GM23338 (cell line): ENCODE data around the gene CRYL1. TPM values are rescaled to one million over a fixed set of nuclear protein-coding genes. Genes with fewer than 3 reads are reported as not detected.

Source experiments
- ATAC-seq: fragments of 200-7000 bp; cut with Tn5 transposase; 3 replicates; pipeline ENCODE4 v1.9.1; 2020
- DNase-seq: peaks from one replicate; pipeline ENCODE4 v3.0.0-alpha.2; 2015; ENCODE audit warnings: low spot score
- H2AFZ ChIP-seq: fragments of 200-600 bp; sonication (generic); 2 replicates; pipeline ENCODE4 v1.8.0; 2016; ENCODE audit warnings: antibody characterized with exemption, mild to moderate bottlenecking, moderate library complexity
- H3F3A ChIP-seq: fragments of 200-600 bp; sonication (generic); replicated peaks from 2 replicates; pipeline ENCODE4 v1.8.0; 2017; ENCODE audit warnings: antibody characterized with exemption, mixed run types, low read depth
- H3K27ac ChIP-seq: fragments of 200-600 bp; sonication (generic); 2 replicates; pipeline ENCODE4 v1.6.1; 2016; ENCODE audit warnings: low read depth
- H3K27me3 ChIP-seq: fragments of 200-600 bp; sonication (generic); 2 replicates; pipeline ENCODE4 v1.8.0; 2016; ENCODE audit warnings: mild to moderate bottlenecking, mixed run types, moderate library complexity; ENCODE audit not compliant: insufficient read depth
- H3K36me3 ChIP-seq: fragments of 200-600 bp; sonication (generic); 2 replicates; pipeline ENCODE4 v1.8.0; 2016; ENCODE audit warnings: mild to moderate bottlenecking; ENCODE audit not compliant: insufficient read depth
- H3K4me1 ChIP-seq: fragments of 200-600 bp; sonication (generic); 2 replicates; pipeline ENCODE4 v1.8.0; 2016; ENCODE audit warnings: mild to moderate bottlenecking, moderate library complexity; ENCODE audit not compliant: insufficient read depth
- H3K4me2 ChIP-seq: fragments of 200-600 bp; sonication (generic); 2 replicates; pipeline ENCODE4 v1.7.1; 2017; ENCODE audit warnings: mixed run types
- H3K4me3 ChIP-seq: fragments of 200-600 bp; sonication (generic); 2 replicates; pipeline ENCODE4 v1.6.1; 2016; ENCODE audit warnings: mixed run types
- H3K79me2 ChIP-seq: fragments of 200-600 bp; sonication (generic); replicated peaks from 2 replicates; pipeline ENCODE4 v1.8.0; 2017; ENCODE audit warnings: mild to moderate bottlenecking; ENCODE audit not compliant: insufficient read depth
- H3K9me2 ChIP-seq: fragments of 200-600 bp; sonication (generic); 2 replicates; pipeline ENCODE4 v1.8.0; 2017; ENCODE audit not compliant: insufficient read depth
- H4K20me1 ChIP-seq: fragments of 200-600 bp; sonication (generic); replicated peaks from 2 replicates; pipeline ENCODE4 v1.8.0; 2017; ENCODE audit warnings: mild to moderate bottlenecking; ENCODE audit not compliant: insufficient read depth
- H3K27ac Mint-ChIP-seq: 2 replicates; pipeline ENCODE4 v1.8.0; 2020; ENCODE audit warnings: inconsistent platforms, mild to moderate bottlenecking, moderate library complexity, mixed read lengths
- H3K27me3 Mint-ChIP-seq: 3 replicates; pipeline ENCODE4 v1.8.0; 2022; ENCODE audit warnings: low read depth, mild to moderate bottlenecking, moderate library complexity, mixed read lengths, inconsistent platforms; ENCODE audit not compliant: insufficient read depth, poor library complexity
- H3K36me3 Mint-ChIP-seq: 3 replicates; pipeline ENCODE4 v1.8.0; 2021; ENCODE audit warnings: low read depth, mild to moderate bottlenecking, inconsistent platforms, moderate library complexity, mixed read lengths
- H3K4me1 Mint-ChIP-seq: 3 replicates; pipeline ENCODE4 v1.8.0; 2020; ENCODE audit warnings: mild to moderate bottlenecking, inconsistent platforms, mixed read lengths
- H3K4me3 Mint-ChIP-seq: 3 replicates; pipeline ENCODE4 v1.8.0; 2021; ENCODE audit warnings: moderate library complexity, mild to moderate bottlenecking, inconsistent platforms, mixed read lengths
- H3K9me3 Mint-ChIP-seq: 3 replicates; pipeline ENCODE4 v1.8.0; 2020; ENCODE audit warnings: moderate library complexity, mild to moderate bottlenecking, inconsistent platforms, mixed read lengths
- CREB1 ChIP-seq: fragments of 250-450 bp; sonication (Bioruptor Pico); IDR thresholded peaks from 2 replicates; pipeline ENCODE4 v1.5.0; 2020; ENCODE audit warnings: low read depth, mild to moderate bottlenecking, moderate library complexity
- ETS1 ChIP-seq: IDR thresholded peaks from 2 replicates; pipeline ENCODE4 v1.6.1; 2016; ENCODE audit warnings: antibody characterized with exemption
- EZH2 ChIP-seq: fragments of 200-600 bp; sonication (generic); IDR thresholded peaks from one replicate; pipeline ENCODE4 v1.8.0; 2017; ENCODE audit warnings: antibody characterized with exemption, mild to moderate bottlenecking, low read depth; ENCODE audit not compliant: unreplicated experiment
- POLR2AphosphoS5 ChIP-seq: IDR thresholded peaks from 2 replicates; pipeline ENCODE4 v1.6.1; 2016; ENCODE audit warnings: antibody characterized with exemption, low read depth
- REST ChIP-seq: IDR thresholded peaks from one replicate; pipeline ENCODE4 v1.6.1; 2018; ENCODE audit warnings: antibody characterized with exemption; ENCODE audit not compliant: unreplicated experiment
- STAT1 ChIP-seq: IDR thresholded peaks from one replicate; pipeline ENCODE4 v1.6.1; 2016; ENCODE audit warnings: antibody characterized with exemption; ENCODE audit not compliant: unreplicated experiment
- ZNF114 ChIP-seq: fragments of 250-450 bp; sonication (Bioruptor Pico); IDR thresholded peaks from 2 replicates; pipeline ENCODE4 v1.5.0; 2020; ENCODE audit warnings: mild to moderate bottlenecking, moderate library complexity
- ZNF331 ChIP-seq: fragments of 250-450 bp; sonication (Bioruptor Pico); IDR thresholded peaks from 2 replicates; pipeline ENCODE4 v1.5.0; 2020; ENCODE audit warnings: low read depth, mild to moderate bottlenecking, moderate library complexity
- polyA plus RNA-seq: library from polyadenylated mRNA; unstranded; fragments of >200 nt; fragmentation: Nextera tagmentation; extraction: Ambion mirVana; gene quantifications from 2 replicates; pipeline ENCODE4 v1.2.1, GENCODE V29; 2016
- total RNA-seq: library from RNA; depleted of rRNA; stranded (reverse); fragments of >200 nt; shearing (Covaris generic); gene quantifications from 2 replicates; pipeline ENCODE4 v1.2.3, GENCODE V29; 2014

CRYL1 gene
- total and polyA plus RNA-seq, 2 experiments from 2014 or later = 2.2 to 2.6 TPM

- TF ChIP-seq REST (no peak), EZH2 (no peak), ZNF331 (CRISPR knock-in tag) (no peak), CREB1 (CRISPR knock-in tag) (no peak), STAT1 (no peak), ZNF114 (CRISPR knock-in tag) (no peak)
Observed at GRCh38 chr13:20442375-20442774, 83.3 kb downstream of the CRYL1 start (continued).

GRCh38 chr13:20441879-20442278 lies 83.8 kb downstream of the CRYL1 start:
- 0 out of 3 replicates have a peak, but pooled peaks cover 4% of the 10 kb centered on the region for H3K36me3 Mint-ChIP-seq
- DNase-seq (peak; percentile 21), ATAC-seq (peak; percentile 80)

GRCh38 chr13:20441056-20441455 lies 84.6 kb downstream of the CRYL1 start:
- Mint-ChIP-seq H3K36me3 (0 out of 3 replicates have a peak, but pooled peaks cover 4% of the 10 kb centered on the region), H3K4me3 (no peak overlapping the region), H3K9me3 (peaks cover 9% of the 10 kb centered on the region; the same call in 2 of the 3 replicates), H3K27ac (no peak overlapping the region), H3K27me3 (peaks cover 7% of the 10 kb centered on the region), H3K4me1 (peaks cover 23% of the 10 kb centered on the region)
- H3K27ac ChIP-seq = no peak overlapping the region
- TF ChIP-seq ZNF331 (CRISPR knock-in tag) (no peak), ETS1 (no peak), POLR2AphosphoS5 (no peak), EZH2 (no peak)
- DNase-seq (no peak), ATAC-seq (no peak)
- H3K4me2 ChIP-seq = peak overlapping the region; percentile 30; the same call in 1 of the 2 replicates
- H4K20me1 ChIP-seq = no peaks in the 10 kb centered on the region
- no peaks in the 10 kb centered on the region for H3F3A ChIP-seq
- H3K27me3 ChIP-seq = peaks cover 10% of the 10 kb centered on the region
- no peak overlapping the region for H3K4me3 ChIP-seq
- no peaks in the 10 kb centered on the region for H3K36me3 ChIP-seq
- H3K9me2 ChIP-seq = 0 out of 2 replicates have a peak, but pooled peaks cover under 1% of the 10 kb centered on the region
- H2AFZ ChIP-seq = peak overlapping the region; percentile 45; the same call in 1 of the 2 replicates
- H3K79me2 ChIP-seq = no peaks in the 10 kb centered on the region
- peaks cover 23% of the 10 kb centered on the region for H3K4me1 ChIP-seq

More at GRCh38 chr13:20441879-20442278, 83.8 kb downstream of the CRYL1 start:
- no peak overlapping the region for H3K4me3 ChIP-seq
- Mint-ChIP-seq H3K27me3 (peaks cover 4% of the 10 kb centered on the region), H3K4me3 (no peak overlapping the region), H3K4me1 (peaks cover 23% of the 10 kb centered on the region), H3K9me3 (peaks cover 14% of the 10 kb centered on the region; the same call in 2 of the 3 replicates), H3K27ac (no peak overlapping the region)
- no peak overlapping the region for H2AFZ ChIP-seq
- no peak overlapping the region; the same call in 1 of the 2 replicates for H3K4me2 ChIP-seq
- no peaks in the 10 kb centered on the region for H4K20me1 ChIP-seq
- peaks cover 23% of the 10 kb centered on the region for H3K4me1 ChIP-seq
- no peaks in the 10 kb centered on the region for H3K36me3 ChIP-seq
- H3K27me3 ChIP-seq = peaks cover 2% of the 10 kb centered on the region
- no peaks in the 10 kb centered on the region for H3K79me2 ChIP-seq
- H3K27ac ChIP-seq = no peak overlapping the region
- H3K9me2 ChIP-seq = 0 out of 2 replicates have a peak, but pooled peaks cover 2% of the 10 kb centered on the region
- no peak for TF ChIP-seq POLR2AphosphoS5
- no peaks in the 10 kb centered on the region for H3F3A ChIP-seq
